Activated CD8-positive, alpha-beta memory T cell treated with anti-CD3 and anti-CD28 coated beads, Interleukin-2, amount 50 U/mL, for 4 hours (primary cell): ENCODE results near the gene EPHB1.
"Not testable (repeated sequence)": the region's sequence is repeated elsewhere in the genome, so short reads cannot be mapped to it uniquely, and the experiment has no call there.

Experiments used
- DNase-seq: peaks from one replicate; pipeline ENCODE4 v3.0.0-alpha.2; 2020

The EPHB1 gene

DNA sequence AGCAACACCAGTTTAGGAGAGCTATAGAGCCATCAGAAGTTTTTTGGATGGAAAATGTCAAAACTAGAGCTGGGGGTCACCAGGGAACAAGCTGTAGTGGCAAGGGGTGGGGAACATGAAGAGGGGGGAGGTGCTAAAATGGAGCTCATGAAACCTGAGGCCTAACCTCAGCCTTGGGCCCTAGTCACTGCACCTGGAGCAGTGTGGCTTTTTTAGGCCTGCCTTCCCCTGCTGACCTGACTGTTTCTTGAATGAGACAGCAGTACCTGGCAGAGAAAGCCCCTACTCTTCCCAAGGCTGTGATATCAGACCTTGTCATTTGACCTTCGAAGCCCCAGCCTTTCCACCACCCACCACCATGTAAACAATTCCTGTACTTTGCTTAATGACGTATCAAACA is 383.5 kb downstream of the EPHB1 start:
- no peak for DNase-seq

GRCh38 chr3:135181408-135181807 is 386.3 kb downstream of the EPHB1 start:
- DNase-seq = no peak

GRCh38 chr3:135182364-135182998 is 387.4 kb downstream of the EPHB1 start:
- DNase-seq = no peak

DNA sequence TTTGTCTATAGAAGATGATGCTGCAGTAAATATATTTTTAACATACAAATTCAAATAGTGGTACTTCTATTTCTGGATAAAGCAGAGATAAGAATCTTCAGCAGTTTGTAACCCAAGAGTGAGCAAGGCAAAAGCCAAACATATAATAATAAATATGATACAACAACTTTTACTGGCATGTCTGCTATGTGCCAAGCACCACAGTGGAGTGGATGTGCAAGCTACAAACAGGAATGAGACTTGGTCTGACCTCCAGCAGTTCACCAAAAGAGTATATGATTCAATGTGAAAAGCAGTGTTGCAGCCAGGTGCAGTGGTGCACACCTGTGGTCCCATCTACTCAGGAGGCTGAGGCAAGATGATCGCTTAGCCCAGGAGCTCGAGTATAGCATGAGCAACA is 395.6 kb downstream of the EPHB1 start:
- no peak for DNase-seq

DNA sequence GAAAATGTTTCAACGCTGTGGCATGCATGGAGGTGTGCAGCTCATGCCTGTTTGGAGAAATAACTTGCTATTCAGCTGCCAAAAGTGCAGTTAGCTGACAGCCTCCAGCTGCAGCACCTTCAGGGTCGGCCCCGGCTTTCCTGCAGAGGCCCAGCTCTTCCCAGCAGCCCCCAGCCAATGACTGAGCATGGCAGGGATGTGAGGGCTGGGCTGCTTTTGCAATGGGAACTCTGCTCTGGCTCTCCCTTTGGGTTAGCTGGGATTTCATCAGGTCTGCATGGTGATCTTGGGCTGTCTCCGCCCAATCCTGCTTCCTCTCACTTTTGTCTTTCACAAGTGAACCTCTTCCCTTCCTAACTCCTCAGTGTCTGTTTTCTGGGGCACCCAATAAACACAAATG is 396.6 kb downstream of the EPHB1 start:
- no peak for DNase-seq

- no peak for DNase-seq
Observed at GRCh38 chr3:135192929-135193328, 397.9 kb downstream of the EPHB1 start.

DNA sequence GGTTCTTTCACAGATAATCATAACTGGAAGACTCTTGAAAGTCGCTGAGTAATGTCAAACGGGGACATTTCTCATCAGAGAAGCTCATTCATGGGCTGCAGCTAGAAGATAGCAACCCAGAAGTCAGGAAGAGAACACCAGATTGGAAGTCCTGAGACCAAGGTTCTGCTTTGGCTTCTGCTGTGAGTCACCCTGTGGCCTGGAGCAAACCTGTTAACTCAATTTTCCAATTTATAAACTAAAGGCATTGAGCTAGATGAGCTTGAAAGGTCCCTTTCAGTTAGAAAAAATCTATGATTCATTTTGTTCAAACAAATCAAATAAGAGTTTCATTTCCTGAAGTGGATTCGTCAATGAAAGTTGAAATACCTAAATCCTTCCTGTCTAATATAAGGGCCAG is 402.2 kb downstream of the EPHB1 start:
- no peak for DNase-seq

GRCh38 chr3:135197856-135198255 is 402.8 kb downstream of the EPHB1 start:
- no peak for DNase-seq

- DNase-seq = no peak
Observed at GRCh38 chr3:135199137-135199536, 404.1 kb downstream of the EPHB1 start.

GRCh38 chr3:135203026-135203425 is 408.0 kb downstream of the EPHB1 start:
- DNase-seq = no peak

DNA sequence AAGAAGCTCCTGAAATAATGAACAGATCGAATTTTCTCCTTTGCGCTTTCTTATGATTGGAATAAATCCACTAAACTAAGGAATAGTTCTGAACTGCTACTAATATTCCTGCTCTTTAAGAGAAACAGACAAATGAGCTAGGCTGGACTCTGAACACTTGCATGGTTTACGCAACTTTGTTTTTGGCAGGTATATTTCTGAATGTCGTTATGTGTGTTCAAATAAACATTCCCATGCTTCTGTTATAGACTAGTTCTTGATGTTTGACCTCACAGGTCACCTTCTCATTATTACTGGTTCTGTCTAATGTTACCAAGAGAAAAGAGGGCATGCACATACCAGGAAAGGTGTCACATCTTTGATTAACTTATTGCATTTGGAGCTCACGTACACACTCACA is 418.2 kb downstream of the EPHB1 start:
- DNase-seq = no peak

GRCh38 chr3:135213822-135214221 is 418.8 kb downstream of the EPHB1 start:
- no peak for DNase-seq

DNA sequence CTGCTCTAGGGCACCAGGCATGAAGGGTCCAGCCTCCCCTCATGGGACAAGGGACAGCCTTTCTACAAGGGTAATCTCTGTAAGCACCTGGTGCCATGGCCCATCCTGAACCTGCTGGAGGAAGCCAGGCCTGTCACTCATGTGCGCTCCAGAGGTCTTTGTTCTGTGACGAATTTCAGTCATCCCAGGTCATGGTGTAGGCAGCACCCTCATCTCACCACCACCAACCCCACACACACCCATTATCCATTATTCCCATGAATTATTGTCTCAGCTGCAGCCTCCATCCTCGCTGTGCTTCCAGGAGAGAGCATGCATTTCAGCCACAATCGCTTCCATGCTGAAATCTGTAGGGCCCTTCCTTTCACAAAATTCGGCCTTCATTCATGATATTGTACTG is 419.3 kb downstream of the EPHB1 start:
- DNase-seq = no peak

DNA sequence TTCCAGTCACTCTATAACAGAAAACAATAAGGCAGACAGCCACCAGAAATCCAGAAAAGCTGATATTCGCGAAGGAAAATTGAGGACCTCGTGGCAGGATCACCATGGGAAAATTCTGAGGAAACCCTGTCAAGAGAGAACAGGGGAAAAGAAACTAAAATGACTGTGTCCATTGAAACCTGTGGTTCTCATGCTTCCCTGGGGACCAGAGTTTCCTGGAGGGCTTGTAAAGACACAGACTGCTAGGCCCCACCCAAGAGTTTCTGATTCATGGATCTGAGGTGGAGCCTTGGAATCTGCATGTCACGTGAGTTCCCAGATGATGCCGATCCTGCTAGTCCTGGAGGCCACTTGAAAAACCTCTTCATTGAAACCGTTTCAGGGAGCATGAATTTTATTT is 420.5 kb downstream of the EPHB1 start:
- DNase-seq = no peak

GRCh38 chr3:135216659-135217058 is 421.6 kb downstream of the EPHB1 start:
- no peak for DNase-seq

- no peak for DNase-seq
Observed at GRCh38 chr3:135217730-135218129, 422.7 kb downstream of the EPHB1 start.

GRCh38 chr3:135218304-135218703 is 423.2 kb downstream of the EPHB1 start:
- no peak for DNase-seq

- DNase-seq = no peak
Observed at GRCh38 chr3:135218782-135219181, 423.7 kb downstream of the EPHB1 start.

DNA sequence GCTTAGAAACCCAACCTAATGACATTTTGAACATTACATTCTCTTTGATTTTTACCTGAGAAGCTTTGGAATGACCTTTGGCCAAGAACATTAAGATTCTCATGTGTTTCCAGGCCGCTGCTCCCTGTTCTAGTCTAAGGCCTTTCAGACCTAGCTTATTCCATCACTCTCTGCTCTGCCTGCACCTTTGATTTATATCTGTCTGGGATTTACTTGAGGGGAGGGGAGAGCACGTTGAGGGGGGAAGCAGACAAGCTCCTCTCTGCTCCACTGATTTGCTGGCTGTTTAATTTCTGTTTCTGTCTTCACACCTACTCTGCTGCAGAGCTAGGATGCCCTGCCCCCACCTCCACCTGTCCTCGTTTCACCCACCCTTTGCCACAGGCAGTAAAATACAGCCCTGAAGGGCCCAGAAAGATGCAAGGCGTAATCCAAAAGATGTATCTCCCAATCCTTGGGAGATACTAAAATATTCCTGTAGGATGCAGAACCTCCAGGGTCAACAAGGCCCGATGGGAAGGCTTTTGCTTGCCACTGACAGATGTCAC is 429.8 kb downstream of the EPHB1 start:
- DNase-seq = no peak

- DNase-seq = no peak
Observed at GRCh38 chr3:135226057-135226456, 431.0 kb downstream of the EPHB1 start.

- no peak for DNase-seq
Observed at GRCh38 chr3:135228201-135228600, 433.1 kb downstream of the EPHB1 start.

- no peak for DNase-seq
Observed at GRCh38 chr3:135229018-135229495, 434.0 kb downstream of the EPHB1 start.

- DNase-seq = no peak
Observed at GRCh38 chr3:135231737-135232136, 436.7 kb downstream of the EPHB1 start.

DNA sequence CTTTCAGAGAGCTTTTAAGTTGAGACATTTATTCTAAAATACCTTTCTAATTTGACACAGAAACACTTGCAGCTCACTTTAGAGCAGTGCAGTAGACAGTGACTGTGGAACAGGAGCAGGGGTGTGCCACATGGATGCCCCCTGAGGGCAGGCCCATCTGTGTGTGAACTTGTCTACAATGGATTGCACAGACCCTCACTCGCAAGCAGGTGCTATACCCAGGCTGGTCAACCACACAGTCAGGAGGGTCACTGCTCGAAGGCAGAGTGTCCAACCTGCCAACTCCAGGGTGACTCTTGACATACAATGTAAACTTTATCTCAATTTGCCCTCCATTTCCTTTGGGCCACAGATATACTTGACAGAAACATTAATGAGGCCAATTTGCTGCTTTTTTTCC is 437.2 kb downstream of the EPHB1 start:
- DNase-seq = no peak

DNA sequence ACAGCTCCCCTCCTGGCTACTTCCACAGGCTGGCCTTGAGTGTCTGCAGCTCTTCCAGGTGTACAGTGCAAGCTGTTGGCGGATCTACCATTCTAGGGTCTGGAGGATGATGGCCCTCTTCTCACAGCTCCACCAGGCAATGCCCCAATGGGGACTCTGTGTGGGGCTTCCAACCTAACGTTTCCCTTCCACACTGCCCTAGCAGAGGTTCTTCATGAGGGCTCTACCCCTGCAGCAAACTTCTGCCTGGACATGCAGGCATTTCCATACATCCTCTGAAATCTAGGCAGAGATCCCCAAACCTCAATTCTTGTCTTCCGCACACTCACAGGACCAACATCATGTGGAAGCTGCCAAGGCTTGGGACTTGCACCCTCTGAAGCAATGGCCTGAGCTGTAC is 438.4 kb downstream of the EPHB1 start:
- not testable (repeated sequence) for DNase-seq
